Ishikawa (cell line): ENCODE results near the gene GRAMD4.

Experiments used
- CREB1 ChIP-seq: IDR thresholded peaks from 2 replicates; pipeline ENCODE4 v1.6.1; 2012; ENCODE audit warnings: low read depth
- EGR1 ChIP-seq: IDR thresholded peaks from 2 replicates; pipeline ENCODE4 v1.6.1; 2012
- EP300 ChIP-seq: IDR thresholded peaks from 2 replicates; pipeline ENCODE4 v1.6.1; 2012; ENCODE audit warnings: borderline replicate concordance
- NFIC ChIP-seq: IDR thresholded peaks from 2 replicates; pipeline ENCODE4 v1.6.1; 2012
- RAD21 ChIP-seq: IDR thresholded peaks from 2 replicates; pipeline ENCODE4 v1.6.1; 2012; ENCODE audit warnings: low read depth
- TAF1 ChIP-seq: IDR thresholded peaks from 2 replicates; pipeline ENCODE4 v1.6.1; 2012; ENCODE audit warnings: low read depth, mild to moderate bottlenecking
- TCF12 ChIP-seq: IDR thresholded peaks from 2 replicates; pipeline ENCODE4 v1.6.1; 2012; ENCODE audit warnings: low read depth
- YY1 ChIP-seq: IDR thresholded peaks from 2 replicates; pipeline ENCODE4 v1.6.1; 2012; ENCODE audit warnings: low read depth
- TF ChIP-seq, protein P1 (sequence below): IDR thresholded peaks from 2 replicates; pipeline ENCODE4 v1.6.1; 2012
- TF ChIP-seq, protein P2 (sequence below): IDR thresholded peaks from 2 replicates; pipeline ENCODE4 v1.6.1; 2012
- TF ChIP-seq, protein P3 (sequence below): IDR thresholded peaks from 2 replicates; pipeline ENCODE4 v1.6.1; 2012; ENCODE audit warnings: low read depth, mild to moderate bottlenecking

DNA sequence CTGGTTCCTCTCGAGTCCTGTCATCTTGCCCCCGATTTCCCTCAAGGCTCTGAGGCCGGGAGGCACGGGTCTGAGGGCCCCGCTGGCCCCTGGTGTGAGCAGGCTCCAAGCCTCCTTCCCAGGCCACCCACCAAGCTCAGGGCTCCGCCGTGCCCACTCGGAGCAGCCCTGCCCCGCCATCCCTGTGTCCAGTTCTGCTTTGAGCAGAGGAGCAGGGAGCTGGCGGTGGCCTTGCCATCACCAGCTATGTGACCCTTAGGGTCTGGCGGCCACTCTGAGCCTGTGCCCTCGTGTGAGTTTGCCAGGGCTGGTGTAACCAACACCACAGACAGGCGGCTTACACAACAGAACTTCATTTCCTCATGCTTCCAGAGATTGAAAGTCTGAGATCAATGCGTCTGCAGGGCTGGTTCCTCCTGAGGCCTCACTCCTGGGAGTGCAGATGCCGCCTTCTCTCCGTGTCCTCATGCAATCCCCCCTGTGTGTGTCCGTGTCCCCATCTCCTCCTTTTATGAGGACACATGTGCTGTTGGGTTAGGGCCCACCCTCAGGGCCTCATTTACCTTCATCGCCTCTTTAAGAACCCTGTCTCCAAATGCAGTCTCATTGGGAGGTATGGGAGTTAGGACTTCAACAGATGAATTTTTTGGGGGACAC is 46.3 kb upstream of the GRAMD4 start:
- no peak for TF ChIP-seq YY1
- TF ChIP-seq, protein P1, sequence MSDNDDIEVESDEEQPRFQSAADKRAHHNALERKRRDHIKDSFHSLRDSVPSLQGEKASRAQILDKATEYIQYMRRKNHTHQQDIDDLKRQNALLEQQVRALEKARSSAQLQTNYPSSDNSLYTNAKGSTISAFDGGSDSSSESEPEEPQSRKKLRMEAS: no peak
- TF ChIP-seq EP300: no peak
- no peak for TF ChIP-seq EGR1
- no peak for TF ChIP-seq NFIC
- no peak for TF ChIP-seq TAF1
- no peak for TF ChIP-seq TCF12
- TF ChIP-seq RAD21: no peak
- TF ChIP-seq CREB1: no peak
- TF ChIP-seq, protein P2, sequence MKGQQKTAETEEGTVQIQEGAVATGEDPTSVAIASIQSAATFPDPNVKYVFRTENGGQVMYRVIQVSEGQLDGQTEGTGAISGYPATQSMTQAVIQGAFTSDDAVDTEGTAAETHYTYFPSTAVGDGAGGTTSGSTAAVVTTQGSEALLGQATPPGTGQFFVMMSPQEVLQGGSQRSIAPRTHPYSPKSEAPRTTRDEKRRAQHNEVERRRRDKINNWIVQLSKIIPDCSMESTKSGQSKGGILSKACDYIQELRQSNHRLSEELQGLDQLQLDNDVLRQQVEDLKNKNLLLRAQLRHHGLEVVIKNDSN: no peak
- TF ChIP-seq, protein P3, sequence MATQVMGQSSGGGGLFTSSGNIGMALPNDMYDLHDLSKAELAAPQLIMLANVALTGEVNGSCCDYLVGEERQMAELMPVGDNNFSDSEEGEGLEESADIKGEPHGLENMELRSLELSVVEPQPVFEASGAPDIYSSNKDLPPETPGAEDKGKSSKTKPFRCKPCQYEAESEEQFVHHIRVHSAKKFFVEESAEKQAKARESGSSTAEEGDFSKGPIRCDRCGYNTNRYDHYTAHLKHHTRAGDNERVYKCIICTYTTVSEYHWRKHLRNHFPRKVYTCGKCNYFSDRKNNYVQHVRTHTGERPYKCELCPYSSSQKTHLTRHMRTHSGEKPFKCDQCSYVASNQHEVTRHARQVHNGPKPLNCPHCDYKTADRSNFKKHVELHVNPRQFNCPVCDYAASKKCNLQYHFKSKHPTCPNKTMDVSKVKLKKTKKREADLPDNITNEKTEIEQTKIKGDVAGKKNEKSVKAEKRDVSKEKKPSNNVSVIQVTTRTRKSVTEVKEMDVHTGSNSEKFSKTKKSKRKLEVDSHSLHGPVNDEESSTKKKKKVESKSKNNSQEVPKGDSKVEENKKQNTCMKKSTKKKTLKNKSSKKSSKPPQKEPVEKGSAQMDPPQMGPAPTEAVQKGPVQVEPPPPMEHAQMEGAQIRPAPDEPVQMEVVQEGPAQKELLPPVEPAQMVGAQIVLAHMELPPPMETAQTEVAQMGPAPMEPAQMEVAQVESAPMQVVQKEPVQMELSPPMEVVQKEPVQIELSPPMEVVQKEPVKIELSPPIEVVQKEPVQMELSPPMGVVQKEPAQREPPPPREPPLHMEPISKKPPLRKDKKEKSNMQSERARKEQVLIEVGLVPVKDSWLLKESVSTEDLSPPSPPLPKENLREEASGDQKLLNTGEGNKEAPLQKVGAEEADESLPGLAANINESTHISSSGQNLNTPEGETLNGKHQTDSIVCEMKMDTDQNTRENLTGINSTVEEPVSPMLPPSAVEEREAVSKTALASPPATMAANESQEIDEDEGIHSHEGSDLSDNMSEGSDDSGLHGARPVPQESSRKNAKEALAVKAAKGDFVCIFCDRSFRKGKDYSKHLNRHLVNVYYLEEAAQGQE: no peak
